HG02610 (cell line): Measurements from ENCODE around the gene SUDS3.

ENCODE experiments used
- ATAC-seq: cut with Tn5 transposase; IDR thresholded peaks from one replicate; pipeline ENCODE4 v1.9.1; 2021; ENCODE audit warnings: mild to moderate bottlenecking, moderate library complexity; ENCODE audit not compliant: unreplicated experiment

SUDS3 gene

GRCh38 chr12:118436986-118437385 lies 60.6 kb downstream of the SUDS3 start:
- no peak for ATAC-seq

- no peak for ATAC-seq
Measured at GRCh38 chr12:118439068-118439467, 62.7 kb downstream of the SUDS3 start.

GRCh38 chr12:118446247-118446646 lies 69.9 kb downstream of the SUDS3 start:
- no peak for ATAC-seq

GRCh38 chr12:118447181-118447580 lies 70.8 kb downstream of the SUDS3 start:
- ATAC-seq: no peak

- no peak for ATAC-seq
Measured at GRCh38 chr12:118448341-118448740, 72.0 kb downstream of the SUDS3 start.

- no peak for ATAC-seq
Measured at GRCh38 chr12:118455327-118455726, 79.0 kb downstream of the SUDS3 start.

- no peak for ATAC-seq
Measured at GRCh38 chr12:118456741-118457140, 80.4 kb downstream of the SUDS3 start.

- ATAC-seq: no peak
Measured at GRCh38 chr12:118459110-118459509, 82.8 kb downstream of the SUDS3 start.

GRCh38 chr12:118463677-118464076 lies 87.3 kb downstream of the SUDS3 start:
- ATAC-seq: no peak

GRCh38 chr12:118465706-118466105 lies 89.4 kb downstream of the SUDS3 start:
- no peak for ATAC-seq
